ENCODE results near the gene KCNJ14. TPM values are rescaled to one million over a fixed set of nuclear protein-coding genes. Genes with fewer than 3 reads are reported as not detected.
A peak's percentile ranks its signal among the peaks of the same experiment; 100 is the strongest.

Gene KCNJ14
- total RNA-seq, 4 donors from 2014 or later = 4.2 to 4.7 (median 4.6) TPM

- H3K27me3 ChIP-seq = no peaks in the 10 kb centered on the region
- no peak for DNase-seq (ENCODE audit: low spot score in 2 of 2)
- 90% methylated on average over 1 of the region's 1 CpG for WGBS
- H3K4me1 ChIP-seq = no peaks in the 10 kb centered on the region
- no peaks in the 10 kb centered on the region for H3K9me3 ChIP-seq
- H3K36me3 ChIP-seq = no peaks in the 10 kb centered on the region
- no peak overlapping the region for H3K27ac ChIP-seq
- H3K4me3 ChIP-seq = no peak overlapping the region
- no peak for TF ChIP-seq CTCF (IDR thresholded peaks at IDR 0.05)
- no peak for TF ChIP-seq POLR2A (IDR thresholded peaks at IDR 0.05)
- TF ChIP-seq POLR2AphosphoS5 (IDR thresholded peaks at IDR 0.05) = no peak
- TF ChIP-seq EP300 (IDR thresholded peaks at IDR 0.05) = no peak
These were observed 26.7 kb upstream of the KCNJ14 start for GRCh38 chr19:48428670-48429069.

GRCh38 chr19:48433337-48433736, 22.0 kb upstream of the KCNJ14 start:
- 80% methylated on average over 8 of the region's 8 CpGs for WGBS
- no peak for TF ChIP-seq POLR2A (IDR thresholded peaks at IDR 0.05)
- no peak for TF ChIP-seq EP300 (IDR thresholded peaks at IDR 0.05)
- TF ChIP-seq POLR2AphosphoS5 (IDR thresholded peaks at IDR 0.05) = no peak
- TF ChIP-seq CTCF (IDR thresholded peaks at IDR 0.05) = no peak
- no peaks in the 10 kb centered on the region for H3K4me1 ChIP-seq
- H3K27me3 ChIP-seq = no peaks in the 10 kb centered on the region
- H3K36me3 ChIP-seq = no peaks in the 10 kb centered on the region
- no peak overlapping the region for H3K4me3 ChIP-seq
- no peak overlapping the region for H3K27ac ChIP-seq
- H3K9me3 ChIP-seq = no peaks in the 10 kb centered on the region
- no peak for DNase-seq (ENCODE audit: low spot score in 2 of 2)

- Histone ChIP-seq H3K27me3 (peaks cover 2% of the 10 kb centered on the region), H3K9me3 (no peaks in the 10 kb centered on the region), H3K27ac (no peak overlapping the region), H3K4me1 (no peaks in the 10 kb centered on the region), H3K36me3 (no peaks in the 10 kb centered on the region), H3K4me3 (no peak overlapping the region)
- no peak for DNase-seq (ENCODE audit: low spot score in 2 of 2)
- no peak for TF ChIP-seq POLR2AphosphoS5 (IDR thresholded peaks at IDR 0.05)
- TF ChIP-seq CTCF (IDR thresholded peaks at IDR 0.05) = no peak
- TF ChIP-seq EP300 (IDR thresholded peaks at IDR 0.05) = no peak
- TF ChIP-seq POLR2A (IDR thresholded peaks at IDR 0.05) = no peak
- 83% methylated on average over 5 of the region's 5 CpGs for WGBS
These were observed 18.8 kb upstream of the KCNJ14 start for GRCh38 chr19:48436586-48436985.

GRCh38 chr19:48441360-48442050, 13.9 kb upstream of the KCNJ14 start:
- Histone ChIP-seq H3K9me3 (no peaks in the 10 kb centered on the region), H3K4me1 (peaks cover 27% of the 10 kb centered on the region), H3K27me3 (peaks cover 28% of the 10 kb centered on the region), H3K36me3 (no peaks in the 10 kb centered on the region), H3K27ac (no peak overlapping the region), H3K4me3 (no peak overlapping the region)
- 95% methylated on average over 4 of the region's 20 CpGs for WGBS
- DNase-seq (ENCODE audit: low spot score in 2 of 2) = no peak
- no peak for TF ChIP-seq POLR2AphosphoS5 (IDR thresholded peaks at IDR 0.05)
- no peak for TF ChIP-seq POLR2A (IDR thresholded peaks at IDR 0.05)
- TF ChIP-seq CTCF (IDR thresholded peaks at IDR 0.05) = no peak
- TF ChIP-seq EP300 (IDR thresholded peaks at IDR 0.05) = no peak

GRCh38 chr19:48442116-48443035, 13.0 kb upstream of the KCNJ14 start:
- Histone ChIP-seq H3K4me3 (peak overlapping the region; percentile 92), H3K27ac (no peak overlapping the region), H3K4me1 (peaks cover 34% of the 10 kb centered on the region), H3K27me3 (peaks cover 28% of the 10 kb centered on the region), H3K9me3 (no peaks in the 10 kb centered on the region), H3K36me3 (peaks cover 3% of the 10 kb centered on the region)
- DNase-seq (ENCODE audit: low spot score in 2 of 2) = no peak
- WGBS = 80% methylated on average over 26 of the region's 94 CpGs
- TF ChIP-seq POLR2A (IDR thresholded peaks at IDR 0.05) (no peak), EP300 (IDR thresholded peaks at IDR 0.05) (no peak), CTCF (IDR thresholded peaks at IDR 0.05) (no peak), POLR2AphosphoS5 (IDR thresholded peaks at IDR 0.05) (no peak)
